GF-D8 (cell line): ENCODE measurements around the gene NTRK3.

Experiments
- DNase-seq: peaks from one replicate; lab custom pipeline; 2025; lab: John Stamatoyannopoulos, UW

The NTRK3 gene

DNA sequence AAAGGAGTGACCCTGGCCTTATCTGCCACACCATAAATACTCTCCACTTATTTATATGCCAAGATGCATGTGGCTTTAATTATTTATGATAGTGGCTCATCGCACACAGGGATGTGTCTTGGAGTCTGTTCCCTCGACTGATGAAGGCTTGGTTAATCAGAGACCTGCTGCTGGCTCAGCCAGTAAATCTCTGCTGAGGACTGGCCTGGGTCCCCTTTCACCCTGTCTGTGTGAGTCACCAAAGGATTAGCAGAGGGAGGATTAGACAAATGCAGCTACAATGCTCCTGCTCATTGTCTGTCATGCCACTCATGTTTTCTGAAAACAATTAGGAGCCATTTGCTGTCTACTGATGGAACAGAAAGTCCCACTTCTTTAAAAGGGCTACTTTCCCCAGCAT lies 226.8 kb downstream of the NTRK3 start:
- no peak for DNase-seq

DNA sequence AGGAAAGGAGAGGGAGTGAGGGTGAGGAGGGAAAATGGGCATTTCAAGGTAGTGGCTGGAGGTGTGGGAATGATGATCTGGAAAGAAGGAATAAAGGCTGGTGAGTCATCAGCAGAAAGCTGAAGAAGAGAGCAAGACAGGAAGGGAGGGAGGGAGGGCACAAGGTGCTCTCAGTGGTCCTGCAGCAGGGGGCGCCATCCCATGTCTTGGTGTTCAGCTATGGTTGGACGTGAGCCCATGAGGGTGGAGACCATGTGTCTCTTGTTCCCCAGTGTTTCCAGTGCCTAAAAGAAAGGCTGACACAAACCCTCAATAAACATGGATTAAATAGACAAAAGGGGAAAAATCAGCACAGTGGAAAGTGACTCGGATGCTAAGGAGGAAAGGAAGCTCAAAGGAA lies 228.5 kb downstream of the NTRK3 start:
- DNase-seq: no peak

DNA sequence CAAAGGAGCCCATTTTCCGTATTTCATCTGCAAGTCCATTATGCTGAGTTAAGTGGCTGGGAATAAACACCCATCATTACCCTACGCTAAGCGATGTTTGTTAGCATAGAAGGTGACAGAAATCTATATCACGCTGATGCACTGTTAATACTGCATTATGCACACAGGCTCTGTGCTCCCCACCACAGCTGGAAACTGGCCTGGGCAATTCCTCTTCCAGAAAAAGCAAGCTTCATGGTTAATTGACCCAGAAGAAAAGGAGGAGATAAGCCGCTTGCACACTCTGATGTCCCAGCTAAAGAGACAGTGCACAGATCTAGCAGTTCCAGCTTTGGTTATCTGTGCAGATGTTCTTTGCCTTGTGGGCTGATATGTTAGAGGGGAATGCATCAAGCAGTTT lies 232.6 kb downstream of the NTRK3 start:
- no peak for DNase-seq

DNA sequence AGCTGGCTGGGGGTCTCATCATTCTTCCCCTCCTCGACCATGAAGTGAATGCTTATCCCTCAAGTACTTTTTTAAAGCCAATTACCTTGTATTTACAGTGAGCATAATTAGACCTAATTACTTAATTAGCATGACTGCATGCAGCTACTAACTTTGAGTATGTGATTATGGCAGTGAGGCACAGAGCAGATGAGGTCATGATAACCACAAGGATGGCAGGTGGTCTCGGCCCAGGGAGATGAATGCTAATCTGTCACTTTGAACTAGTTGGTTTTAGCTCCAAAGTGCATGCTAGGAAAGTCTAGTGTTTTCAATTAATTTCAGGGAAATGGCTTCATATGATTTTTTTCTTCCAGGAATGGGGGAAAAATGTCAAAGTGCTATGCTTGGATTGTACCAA lies 233.8 kb downstream of the NTRK3 start:
- DNase-seq: no peak

DNA sequence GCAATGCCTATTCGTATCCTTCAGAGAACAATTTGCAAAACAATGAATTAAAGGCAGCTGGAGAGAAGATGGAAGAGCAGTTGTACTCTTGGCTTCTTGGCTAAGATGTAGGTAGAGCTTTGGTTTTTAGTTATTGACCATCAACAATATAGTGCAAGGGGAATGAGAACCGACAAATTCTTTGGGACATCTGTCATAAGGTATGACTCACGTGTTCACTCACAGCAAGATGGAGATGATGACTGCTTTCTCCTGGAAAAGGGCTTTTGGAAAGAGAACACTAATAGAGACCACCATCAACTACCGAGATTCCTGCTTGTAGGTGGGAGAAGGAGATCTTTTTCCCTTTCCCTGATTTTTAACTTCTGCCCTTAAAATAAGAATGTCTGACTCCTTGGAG lies 234.9 kb downstream of the NTRK3 start:
- no peak for DNase-seq

DNA sequence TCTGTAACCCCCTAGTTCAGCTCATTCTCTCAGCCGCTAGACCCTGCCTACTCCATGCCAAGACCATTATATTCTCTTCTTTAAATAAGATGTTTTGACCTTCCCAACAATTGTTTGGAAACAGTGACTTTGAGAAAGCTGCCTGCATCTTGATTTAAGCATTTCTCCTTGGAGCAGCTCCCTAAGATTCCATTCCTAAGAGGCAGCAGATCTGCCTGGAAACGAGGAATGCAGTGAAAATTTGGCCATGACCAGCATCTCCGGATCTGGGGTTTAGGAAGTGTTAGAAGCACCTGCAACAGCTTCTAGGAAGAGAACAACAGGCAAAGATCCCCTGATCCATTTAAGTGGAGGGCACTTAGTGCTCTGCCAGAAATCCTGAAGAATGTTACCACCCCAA lies 235.7 kb downstream of the NTRK3 start:
- no peak for DNase-seq

DNA sequence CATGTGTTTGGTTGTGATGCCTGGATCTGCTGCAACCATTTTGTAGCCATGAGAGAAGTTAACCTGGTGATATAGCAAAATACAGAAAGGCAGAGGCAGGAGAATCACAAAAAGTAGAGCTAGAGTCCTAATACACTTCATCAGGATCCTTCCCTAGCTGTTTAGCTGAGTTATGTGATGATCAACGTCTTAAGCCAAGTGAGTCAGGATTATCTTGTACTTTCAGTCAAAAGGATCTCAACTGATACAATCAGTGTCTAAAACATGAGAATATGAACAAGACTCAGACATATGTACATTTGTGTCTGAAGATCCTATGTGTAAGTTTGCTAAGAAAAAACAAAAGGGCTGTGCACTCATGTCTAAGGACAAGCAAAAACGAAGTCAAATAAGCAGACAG lies 236.9 kb downstream of the NTRK3 start:
- no peak for DNase-seq

DNA sequence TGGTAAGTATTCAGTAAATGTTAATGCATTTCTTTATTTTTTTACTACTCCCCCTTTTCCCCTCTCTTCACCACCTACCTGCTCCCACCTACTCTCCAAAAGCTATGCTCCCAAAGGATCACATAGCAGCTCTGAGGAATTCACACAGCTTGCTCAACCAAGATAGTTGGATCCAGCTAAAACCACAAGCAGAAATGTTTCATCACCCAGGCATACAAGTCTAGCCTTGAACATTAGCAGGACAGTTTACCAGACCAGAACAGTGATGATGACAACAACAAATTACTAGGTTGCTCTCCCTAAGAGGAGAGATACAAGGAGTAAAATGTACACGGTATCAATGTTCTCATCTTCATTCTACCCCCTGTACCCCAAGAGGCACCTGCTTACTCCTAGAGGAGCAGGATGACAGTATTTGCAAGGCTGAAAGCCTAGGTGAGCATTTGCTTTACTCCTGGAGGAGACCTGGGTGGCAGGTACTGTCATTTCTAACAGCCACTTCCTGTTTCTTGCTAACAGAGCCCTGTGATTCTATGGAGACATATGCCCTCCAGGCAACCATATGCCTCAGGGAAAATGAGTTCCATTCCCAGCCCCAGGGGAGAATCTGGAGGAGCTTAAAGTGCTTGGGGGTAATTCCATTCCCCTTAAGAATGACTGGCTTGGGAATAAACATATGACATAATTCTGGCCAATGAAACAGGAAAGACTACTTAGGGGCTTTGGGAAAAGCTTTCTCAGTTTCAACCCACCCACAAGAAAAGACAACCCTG lies 237.5 kb downstream of the NTRK3 start:
- DNase-seq: no peak

DNA sequence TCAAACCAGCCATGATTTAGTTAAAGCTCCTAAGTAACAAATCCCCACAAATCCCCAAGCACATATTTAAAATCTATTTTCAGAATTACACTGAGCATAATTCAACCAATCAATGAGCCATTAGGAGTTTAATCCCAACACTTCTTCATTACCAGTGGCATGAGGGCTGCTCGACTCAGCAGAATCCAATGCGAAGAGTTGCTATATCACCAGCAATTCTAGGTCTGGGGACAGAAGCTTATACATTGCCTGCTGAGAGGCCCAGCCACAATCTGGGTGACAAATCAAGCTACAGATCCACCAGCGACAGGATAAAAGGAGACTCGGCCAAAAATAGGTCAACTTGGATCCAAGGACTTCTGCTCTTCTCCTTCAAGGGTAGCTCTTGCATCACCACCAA lies 238.8 kb downstream of the NTRK3 start:
- DNase-seq: no peak

DNA sequence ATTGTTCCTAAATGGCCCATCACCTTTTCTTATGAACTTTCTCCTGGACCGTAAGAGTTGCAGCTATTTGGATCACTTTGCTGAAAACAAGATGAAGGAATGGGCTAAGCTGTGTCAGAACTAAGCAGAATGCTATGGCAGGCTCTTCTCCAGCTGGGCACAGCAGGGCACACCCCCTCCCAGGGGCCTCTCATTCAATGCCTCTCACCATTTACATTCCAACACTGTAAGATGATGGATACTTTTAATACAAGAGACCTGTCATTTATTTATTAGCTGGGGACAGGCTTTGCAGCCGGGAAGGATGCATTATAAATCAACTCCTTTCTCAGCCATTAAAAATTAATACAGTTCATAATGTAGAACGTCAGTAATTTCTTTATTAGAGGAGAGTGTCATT lies 240.1 kb downstream of the NTRK3 start:
- DNase-seq: no peak

DNA sequence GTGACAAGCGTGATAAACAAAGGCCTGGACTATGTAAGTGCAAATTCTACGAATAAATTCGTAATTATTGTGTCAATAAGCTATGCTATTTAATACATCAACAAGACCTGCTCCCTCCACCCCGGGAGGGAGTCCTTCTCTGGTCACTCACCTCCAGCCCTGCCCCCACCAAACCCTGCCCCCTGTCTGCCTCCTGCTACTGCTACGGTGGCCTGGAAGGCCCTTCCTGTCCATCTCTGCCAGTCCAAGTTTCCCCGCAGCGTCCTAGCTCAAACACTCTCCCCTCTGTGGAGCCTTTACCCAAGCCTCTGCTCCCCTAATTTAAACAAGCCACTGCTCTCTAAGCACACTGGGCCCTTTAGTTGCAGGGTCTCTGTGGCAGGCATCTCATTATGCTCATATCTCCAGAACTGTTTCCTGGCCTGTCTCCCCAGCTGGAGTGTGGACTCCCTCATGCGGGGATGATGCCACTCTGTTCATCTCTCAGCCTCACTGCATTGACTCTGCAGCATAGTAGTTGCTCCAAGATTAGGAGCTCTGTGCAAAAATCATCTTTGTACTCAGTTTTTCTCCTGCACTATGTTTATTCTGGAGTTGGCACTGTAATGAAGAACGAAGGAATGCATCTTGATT lies 241.2 kb downstream of the NTRK3 start:
- DNase-seq: no peak

DNA sequence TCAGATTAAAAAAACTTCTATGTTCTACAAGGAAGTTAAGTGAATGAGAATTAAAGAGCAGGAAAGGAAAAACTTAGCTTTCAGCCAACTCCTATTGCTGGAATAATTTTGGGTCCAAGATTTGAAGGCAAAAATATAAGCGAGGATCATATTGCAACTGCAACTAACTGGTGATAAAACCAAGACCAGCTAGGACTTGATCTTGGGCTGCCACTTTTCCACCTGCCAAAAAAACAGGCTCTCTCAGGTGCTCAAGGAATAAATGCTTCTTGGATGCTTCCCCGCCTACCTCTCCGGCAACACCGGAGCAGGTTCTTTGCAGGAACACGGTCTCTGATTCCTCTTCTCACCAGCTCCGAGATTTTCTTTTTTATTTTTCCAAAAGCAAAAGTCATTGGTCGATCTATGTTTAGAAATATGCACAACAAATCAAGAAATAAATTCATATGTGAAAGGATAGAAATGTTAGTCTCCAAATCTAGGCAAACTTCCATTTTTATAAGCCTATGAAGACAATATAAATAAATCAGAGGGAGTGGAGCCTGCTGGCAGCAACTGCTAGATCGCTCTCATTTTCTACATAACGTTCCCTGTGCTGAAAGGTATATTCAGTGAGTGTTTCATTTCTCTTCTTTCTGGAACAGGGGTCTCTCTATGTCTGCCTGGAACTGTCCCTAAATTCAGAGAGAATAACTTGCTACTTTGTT lies 241.9 kb downstream of the NTRK3 start:
- DNase-seq: no peak

DNA sequence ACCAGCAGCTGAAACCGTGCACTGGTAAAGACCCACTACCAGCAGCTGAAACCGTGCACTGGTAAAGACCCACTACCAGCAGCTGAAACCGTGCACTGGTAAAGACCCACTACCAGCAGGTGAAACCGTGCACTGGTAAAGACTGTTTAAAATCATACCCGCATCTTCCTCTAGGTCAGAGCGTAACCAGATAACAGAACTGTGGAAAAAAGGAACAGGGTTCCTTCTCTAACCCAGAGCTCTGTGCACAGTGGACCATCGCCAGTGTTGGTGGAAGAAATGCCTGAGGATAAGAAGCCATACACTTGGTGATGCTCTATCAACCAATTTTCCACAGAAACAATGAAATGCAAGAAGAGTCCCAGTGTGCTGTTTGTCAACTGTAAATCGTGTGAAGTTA lies 243.4 kb downstream of the NTRK3 start:
- no peak for DNase-seq

DNA sequence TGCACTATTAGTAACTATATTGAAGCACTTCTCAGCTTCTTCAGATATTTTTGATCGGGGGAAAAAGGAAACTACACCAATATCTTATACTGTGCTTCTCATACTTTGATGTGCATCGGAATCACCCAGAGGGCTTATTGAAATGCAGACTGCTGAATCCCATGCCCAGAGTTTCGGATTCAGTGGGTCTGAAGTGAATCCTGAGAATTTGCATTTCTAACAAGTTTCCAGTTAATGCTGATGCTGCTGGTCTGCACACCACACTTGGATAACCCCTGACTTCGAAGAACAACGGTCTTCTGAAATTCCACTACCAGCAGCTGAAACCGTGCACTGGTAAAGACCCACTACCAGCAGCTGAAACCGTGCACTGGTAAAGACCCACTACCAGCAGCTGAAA lies 243.9 kb downstream of the NTRK3 start:
- no peak for DNase-seq

DNA sequence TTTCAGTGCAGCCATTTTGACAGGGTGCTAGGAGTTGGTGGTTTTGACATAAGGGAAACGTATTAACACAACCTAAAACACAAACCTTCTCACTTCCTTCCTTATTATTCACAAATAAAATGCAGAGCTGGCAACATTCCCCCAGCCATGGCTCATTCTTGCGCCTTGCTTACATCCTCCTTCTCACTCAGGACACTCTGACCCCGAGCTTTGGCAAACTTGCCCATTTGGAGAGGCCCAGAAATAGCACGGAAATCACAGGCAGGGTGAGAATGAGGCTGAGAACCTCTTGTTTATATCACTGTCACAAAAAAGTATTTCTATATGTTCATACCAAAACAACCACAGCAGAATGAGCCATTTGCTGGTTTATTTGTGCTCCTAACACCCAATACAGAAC lies 244.3 kb downstream of the NTRK3 start:
- DNase-seq: no peak

DNA sequence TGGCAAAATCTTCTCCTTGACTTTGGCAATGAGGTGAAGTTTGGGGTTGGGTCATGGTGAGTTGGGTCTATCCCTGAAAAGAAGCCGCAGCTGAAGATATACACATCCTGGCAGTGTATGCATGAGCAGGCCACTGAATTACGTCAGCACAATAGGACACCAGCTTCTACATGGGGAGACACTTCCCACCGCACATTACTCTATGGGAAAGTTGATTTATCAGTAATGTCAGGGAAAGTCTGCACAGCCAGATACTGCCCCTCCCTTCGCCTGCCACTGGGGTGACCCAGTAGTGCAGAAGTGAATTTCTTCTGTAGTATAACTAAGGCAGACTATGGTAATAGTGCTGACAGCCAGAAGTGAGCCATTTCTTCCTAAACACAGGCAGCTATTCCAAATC lies 245.0 kb downstream of the NTRK3 start:
- DNase-seq: no peak

DNA sequence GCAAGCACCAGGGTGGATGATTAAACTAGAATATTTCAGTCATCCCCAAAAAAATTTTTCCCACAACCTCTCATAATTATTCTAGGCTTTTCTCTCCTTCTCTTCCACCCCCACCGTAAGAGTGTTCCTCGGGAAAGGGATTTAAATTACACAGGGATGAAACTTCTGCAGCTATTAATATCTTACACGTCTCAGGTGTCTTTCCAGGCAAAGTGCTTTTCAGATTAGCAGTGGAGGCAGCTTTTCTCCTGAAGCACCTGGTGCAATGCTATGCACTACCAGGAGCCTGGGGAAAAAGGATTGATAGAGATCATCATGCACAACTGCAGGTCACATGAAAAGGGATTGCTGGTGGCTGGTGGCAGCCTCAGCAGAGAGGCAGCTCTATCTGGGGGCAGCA lies 250.4 kb downstream of the NTRK3 start:
- no peak for DNase-seq

DNA sequence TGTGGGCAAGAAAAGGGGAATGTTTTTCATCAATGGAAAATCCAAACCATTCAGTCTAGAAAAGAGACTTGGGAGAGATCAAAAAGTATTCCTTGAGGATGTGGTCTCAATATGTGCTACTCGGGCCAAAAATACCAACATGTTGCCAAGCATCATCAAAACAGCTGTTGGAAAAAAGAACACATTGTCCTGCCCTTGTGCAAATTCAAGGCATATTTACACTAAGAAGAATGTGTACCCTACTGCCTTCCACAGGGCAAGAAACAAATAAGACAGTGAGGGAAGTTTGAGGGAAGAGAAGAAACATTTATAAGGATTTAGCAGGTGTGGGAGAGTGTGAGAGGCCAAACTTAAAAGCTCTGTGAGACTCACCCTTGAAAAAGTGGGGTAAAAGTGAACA lies 252.1 kb downstream of the NTRK3 start:
- DNase-seq: no peak

DNA sequence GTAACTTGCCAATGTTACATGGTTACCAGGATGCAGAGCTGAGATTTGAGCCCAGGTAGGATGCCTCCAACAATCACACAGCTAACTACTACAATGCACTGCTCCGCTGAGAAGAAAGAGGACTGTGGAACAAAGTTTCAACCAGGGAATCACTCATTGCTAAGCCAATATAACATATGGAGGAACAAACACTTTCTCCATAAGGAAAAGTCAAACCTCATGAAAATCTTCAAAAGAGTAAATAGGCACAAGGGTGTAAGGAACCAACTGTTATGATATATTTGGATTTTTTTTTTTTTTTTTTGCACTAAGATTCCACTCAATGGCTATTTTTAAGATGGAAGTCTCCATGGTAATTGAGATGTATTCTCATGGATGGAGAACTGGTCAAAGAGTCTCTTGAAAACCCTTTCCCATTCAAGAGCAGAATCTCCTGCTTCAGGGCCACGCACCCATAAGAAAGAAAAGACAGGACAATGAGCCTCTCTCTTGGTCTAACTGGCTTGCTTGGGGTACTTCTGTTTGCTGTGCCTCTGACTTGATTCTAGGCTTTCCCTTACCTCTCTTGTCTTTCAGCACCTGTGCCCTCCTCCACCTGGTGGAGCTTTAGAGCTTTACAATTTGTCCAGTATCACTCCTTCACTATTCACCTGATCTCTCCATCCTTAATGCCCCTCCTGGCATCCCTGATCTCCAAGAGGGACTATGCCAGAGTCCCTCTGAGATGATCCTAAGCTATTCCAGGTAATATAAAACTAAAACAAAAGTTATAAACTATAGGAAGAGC lies 252.8 kb downstream of the NTRK3 start:
- DNase-seq: no peak

DNA sequence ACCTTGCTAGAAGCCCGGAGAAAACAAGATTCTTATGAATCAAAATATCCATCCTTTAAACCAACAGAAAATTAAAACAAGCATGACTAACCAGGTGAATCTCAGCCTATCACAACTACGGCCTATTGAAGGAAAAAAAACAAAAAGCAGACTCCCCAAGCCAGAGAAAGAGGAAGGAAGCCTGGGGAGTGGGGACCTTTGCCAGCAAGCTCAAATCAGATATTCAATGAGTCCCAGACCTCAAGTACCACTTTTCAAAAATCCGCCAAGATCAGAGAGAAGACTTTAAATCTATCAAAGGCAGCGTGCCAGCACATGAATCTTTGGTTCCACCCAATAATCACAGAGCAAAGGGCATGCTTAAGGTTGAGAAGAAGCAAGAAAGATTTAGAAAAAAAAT lies 253.8 kb downstream of the NTRK3 start:
- DNase-seq: no peak

DNA sequence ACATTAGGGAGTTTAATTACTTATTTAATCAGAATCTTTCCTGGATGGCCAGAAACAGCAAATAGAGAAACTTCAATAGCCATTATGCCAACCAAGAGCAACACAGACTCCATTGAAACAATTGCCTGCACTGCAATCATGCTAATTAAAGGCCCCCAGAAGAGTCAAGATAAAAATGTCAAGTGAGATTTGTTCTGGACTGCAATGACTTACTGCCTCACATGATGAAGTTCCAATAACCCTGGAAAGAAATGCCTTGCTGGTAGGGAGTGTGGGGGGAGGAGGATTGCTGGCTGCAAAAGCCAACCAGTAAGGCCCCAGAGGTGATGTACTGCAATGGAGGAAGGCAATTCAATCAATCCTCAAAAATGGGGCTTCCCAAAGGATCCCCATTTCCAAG lies 257.9 kb downstream of the NTRK3 start:
- DNase-seq: no peak

DNA sequence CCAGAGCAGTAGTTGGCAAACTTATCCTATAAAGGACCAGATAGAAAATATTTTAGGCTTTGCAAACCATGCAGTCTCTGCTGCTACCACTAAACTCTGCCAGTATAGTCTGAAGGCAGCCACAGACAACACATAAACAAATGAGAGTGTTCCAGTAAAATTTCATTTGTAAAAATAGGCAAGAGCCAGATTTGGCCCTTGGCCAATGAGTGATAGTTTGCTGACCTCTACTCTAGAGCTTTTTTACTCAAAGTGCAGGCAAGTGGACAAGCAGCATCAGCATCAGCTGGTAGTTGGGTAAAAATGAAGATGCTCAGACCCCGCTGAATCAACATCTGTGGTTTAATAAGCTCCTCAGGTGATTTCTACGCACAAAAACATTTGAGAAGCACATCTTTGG lies 269.8 kb downstream of the NTRK3 start:
- no peak for DNase-seq

DNA sequence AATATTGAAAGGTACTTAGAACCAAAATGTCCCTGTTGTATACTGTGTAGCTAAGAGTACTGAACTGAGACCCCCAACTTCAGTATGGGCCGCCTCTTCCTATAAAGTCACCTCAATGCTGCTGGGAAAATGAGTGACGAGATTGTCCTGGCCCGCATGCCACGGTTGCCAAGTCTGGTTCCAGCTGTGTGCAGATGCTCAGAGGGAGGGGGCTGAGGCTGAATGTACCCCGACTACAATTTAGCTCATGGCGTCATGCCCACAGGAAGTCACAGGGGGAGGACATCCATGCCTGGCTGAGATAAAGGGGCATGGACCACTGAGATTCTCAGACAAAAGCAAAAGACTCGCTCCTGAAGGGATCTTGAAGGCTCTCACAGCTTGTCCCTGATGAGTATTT lies 271.1 kb downstream of the NTRK3 start:
- DNase-seq: no peak
